IMR-90 (cell line): ENCODE results near the gene PNPLA1. TPM values are rescaled to one million over a fixed set of nuclear protein-coding genes. Genes with fewer than 3 reads are reported as not detected.

Experiments used
- ATAC-seq: fragments of 200-7000 bp; cut with Tn5 transposase; 2 replicates; pipeline ENCODE4 v1.9.1; 2020; ENCODE audit warnings: low read depth, mild to moderate bottlenecking, moderate library complexity
- BruUV-seq: library from RNA; stranded (reverse); fragments of 400-500 nt; replicated peaks from 2 replicates; lab custom pipeline; 2021; lab: Mats Ljungman, UMichigan
- CTCF ChIA-PET: fragments of 300-600 bp; formaldehyde crosslinking; extraction: SDS; loops from one replicate; lab custom pipeline; 2021; ENCODE audit warnings: antibody characterized with exemption; lab: Yijun Ruan, JAX
- POLR2A ChIA-PET: fragments of 300-600 bp; sonication (Branson Sonifier 250); formaldehyde crosslinking; loops from one replicate; lab custom pipeline; 2022; ENCODE audit warnings: antibody characterized with exemption; ENCODE audit not compliant: unreplicated experiment; lab: Charles Lee
- DNase-seq: peaks from one replicate; pipeline ENCODE4 v3.0.0; 2013
- H2AFZ ChIP-seq: replicated peaks from 2 replicates; pipeline ENCODE3; 2013; ENCODE audit warnings: low read length, mild to moderate bottlenecking; ENCODE audit not compliant: poor library complexity
- H2AK5ac ChIP-seq: 2 replicates; pipeline ENCODE4 v1.6.1; 2013; ENCODE audit warnings: low read depth, low read length, inconsistent platforms
- H2AK9ac ChIP-seq: replicated peaks from 2 replicates; pipeline ENCODE3; 2013; ENCODE audit warnings: mild to moderate bottlenecking, low read depth, low read length, moderate library complexity; ENCODE audit not compliant: poor library complexity
- H2BK120ac ChIP-seq: 2 replicates; pipeline ENCODE4 v1.6.1; 2013; ENCODE audit warnings: low read depth, low read length, inconsistent platforms
- H2BK15ac ChIP-seq: 3 replicates; pipeline ENCODE4 v1.6.1; 2013; ENCODE audit warnings: low read depth, low read length, inconsistent platforms
- H2BK20ac ChIP-seq: 2 replicates; pipeline ENCODE4 v1.6.1; 2013; ENCODE audit warnings: low read depth, mild to moderate bottlenecking, inconsistent platforms, low read length, moderate library complexity
- H2BK5ac ChIP-seq: 2 replicates; pipeline ENCODE4 v1.6.1; 2013; ENCODE audit warnings: mild to moderate bottlenecking, low read depth, low read length, inconsistent platforms; ENCODE audit not compliant: poor library complexity, severe bottlenecking
- H3K14ac ChIP-seq: replicated peaks from 2 replicates; pipeline ENCODE4 v1.6.1; 2013; ENCODE audit warnings: low read depth, low read length, inconsistent platforms
- H3K18ac ChIP-seq: 2 replicates; pipeline ENCODE4 v1.6.1; 2013; ENCODE audit warnings: low read depth, low read length, control low read depth
- H3K23ac ChIP-seq: 2 replicates; pipeline ENCODE4 v1.6.1; 2013; ENCODE audit warnings: low read depth, low read length, inconsistent platforms
- H3K27ac ChIP-seq: 2 replicates; pipeline ENCODE4 v1.5.1; 2013; ENCODE audit warnings: mild to moderate bottlenecking, control low read depth, low read length; ENCODE audit not compliant: insufficient read depth
- H3K27me3 ChIP-seq: 2 replicates; pipeline ENCODE4 v1.6.1; 2013; ENCODE audit warnings: low read length; ENCODE audit not compliant: control insufficient read depth, insufficient read depth
- H3K36me3 ChIP-seq: 2 replicates; pipeline ENCODE4 v1.6.1; 2013; ENCODE audit warnings: low read length, mixed read lengths; ENCODE audit not compliant: control insufficient read depth, insufficient read depth
- H3K4ac ChIP-seq: 2 replicates; pipeline ENCODE4 v1.6.1; 2013; ENCODE audit warnings: low read depth, low read length, inconsistent platforms
- H3K4me1 ChIP-seq: 2 replicates; pipeline ENCODE4 v1.6.1; 2013; ENCODE audit warnings: low read length, mixed read lengths; ENCODE audit not compliant: control insufficient read depth, insufficient read depth
- H3K4me2 ChIP-seq: 2 replicates; pipeline ENCODE4 v1.6.1; 2013; ENCODE audit warnings: low read depth, mild to moderate bottlenecking, control low read depth, low read length, moderate library complexity
- H3K4me3 ChIP-seq: 2 replicates; pipeline ENCODE4 v1.5.1; 2013; ENCODE audit warnings: low read depth, mild to moderate bottlenecking, control low read depth, low read length, moderate library complexity; ENCODE audit not compliant: insufficient read depth
- H3K56ac ChIP-seq: 2 replicates; pipeline ENCODE4 v1.6.1; 2013; ENCODE audit warnings: low read length, inconsistent platforms; ENCODE audit not compliant: insufficient read depth; ENCODE audit errors: extremely low read depth
- H3K79me1 ChIP-seq, 2 experiments: 2 replicates each; pipeline ENCODE4 v1.6.1; 2013; ENCODE audit warnings: low read length in 2 of 2, inconsistent platforms in 1 of 2, low read depth in 1 of 2
- H3K9ac ChIP-seq: 2 replicates; pipeline ENCODE4 v1.6.1; 2013; ENCODE audit warnings: low read depth, low read length, control low read depth
- H3K9me1 ChIP-seq: 2 replicates; pipeline ENCODE4 v1.6.1; 2013; ENCODE audit warnings: low read length, inconsistent platforms; ENCODE audit not compliant: insufficient read depth
- H3K9me3 ChIP-seq: 2 replicates; pipeline ENCODE4 v1.6.1; 2013; ENCODE audit warnings: low read length; ENCODE audit not compliant: control insufficient read depth, insufficient read depth
- H4K20me1 ChIP-seq: 2 replicates; pipeline ENCODE4 v1.6.1; 2013; ENCODE audit warnings: low read length, inconsistent platforms; ENCODE audit not compliant: insufficient read depth
- H4K5ac ChIP-seq: 2 replicates; pipeline ENCODE4 v1.6.1; 2013; ENCODE audit warnings: mild to moderate bottlenecking, low read depth, low read length, control low read depth
- H4K8ac ChIP-seq, 2 experiments: 2 replicates each; pipeline ENCODE4 v1.6.1; 2013; ENCODE audit warnings: low read depth in 2 of 2, low read length in 2 of 2, control low read depth in 1 of 2, inconsistent platforms in 1 of 2
- H4K91ac ChIP-seq: 2 replicates; pipeline ENCODE4 v1.6.1; 2013; ENCODE audit warnings: low read depth, low read length, inconsistent platforms; ENCODE audit not compliant: insufficient read depth
- BHLHE40 ChIP-seq: fragments of 150-350 bp; IDR thresholded peaks from 2 replicates; pipeline ENCODE4 v1.6.1; 2016; ENCODE audit warnings: mild to moderate bottlenecking, low read depth, low read length
- CEBPB ChIP-seq: IDR thresholded peaks from 2 replicates; pipeline ENCODE4 v1.6.1; 2012; ENCODE audit warnings: low read depth, low read length, improper control_type of control experiment
- CHD1 ChIP-seq: IDR thresholded peaks from 2 replicates; pipeline ENCODE4 v1.6.1; 2012; ENCODE audit warnings: low read depth, low read length, improper control_type of control experiment
- CTCF ChIP-seq: conservative IDR thresholded peaks from 2 replicates; pipeline ENCODE4 v1.5.1; 2012; ENCODE audit warnings: mild to moderate bottlenecking, low read depth, low read length, improper control_type of control experiment
- ELK1 ChIP-seq: fragments of 150-350 bp; IDR thresholded peaks from 2 replicates; pipeline ENCODE4 v1.6.1; 2016; ENCODE audit warnings: low read depth, mild to moderate bottlenecking, low read length, moderate library complexity, borderline replicate concordance
- FOS ChIP-seq: fragments of 150-350 bp; IDR thresholded peaks from 2 replicates; pipeline ENCODE4 v1.6.1; 2016; ENCODE audit warnings: low read depth, low read length
- MAFK ChIP-seq: IDR thresholded peaks from 2 replicates; pipeline ENCODE4 v1.6.1; 2012; ENCODE audit warnings: low read depth, low read length, improper control_type of control experiment
- MAZ ChIP-seq: IDR thresholded peaks from 2 replicates; pipeline ENCODE4 v1.6.1; 2012; ENCODE audit warnings: low read depth, mild to moderate bottlenecking, low read length, improper control_type of control experiment, moderate library complexity, borderline replicate concordance
- MXI1 ChIP-seq: IDR thresholded peaks from 2 replicates; pipeline ENCODE4 v1.6.1; 2012; ENCODE audit warnings: low read depth, mild to moderate bottlenecking, low read length, moderate library complexity, borderline replicate concordance
- NFE2L2 ChIP-seq: fragments of 150-350 bp; IDR thresholded peaks from 2 replicates; pipeline ENCODE4 v1.6.1; 2016; ENCODE audit warnings: low read depth, mild to moderate bottlenecking, low read length
- POLR2A ChIP-seq: IDR thresholded peaks from 2 replicates; pipeline ENCODE4 v1.6.1; 2012; ENCODE audit warnings: mild to moderate bottlenecking, low read depth, low read length
- RAD21 ChIP-seq: IDR thresholded peaks from 2 replicates; pipeline ENCODE4 v1.6.1; 2012; ENCODE audit warnings: low read length, improper control_type of control experiment
- RCOR1 ChIP-seq: IDR thresholded peaks from 2 replicates; pipeline ENCODE4 v1.6.1; 2012; ENCODE audit warnings: mild to moderate bottlenecking, low read length, improper control_type of control experiment; ENCODE audit not compliant: insufficient replicate concordance
- RFX5 ChIP-seq: IDR thresholded peaks from 2 replicates; pipeline ENCODE4 v1.8.0; 2012; ENCODE audit warnings: low read depth, mild to moderate bottlenecking, low read length, moderate library complexity
- SMC3 ChIP-seq: fragments of 150-350 bp; IDR thresholded peaks from 2 replicates; pipeline ENCODE4 v1.6.1; 2016; ENCODE audit warnings: low read depth, mild to moderate bottlenecking, antibody characterized with exemption, low read length, moderate library complexity
- USF2 ChIP-seq: fragments of 150-350 bp; IDR thresholded peaks from 2 replicates; pipeline ENCODE4 v1.6.1; 2017; ENCODE audit warnings: mild to moderate bottlenecking, antibody characterized with exemption, low read length, low read depth
- WGBS, 2 experiments: methylation state at CpG; one replicate each; pipeline versions ENCODE4 v1.1.5 to v1.1.7; 2013; ENCODE audit warnings: missing lambda C conversion rate in 2 of 2; ENCODE audit not compliant: insufficient read length in 1 of 2; ENCODE audit errors: extremely low coverage in 2 of 2; 5-methylcytosine and 5-hydroxymethylcytosine counted together
- dilution Hi-C: fragments of 300-500 bp; cut with HindIII; formaldehyde crosslinking; loops from one replicate; pipeline ENCODE4 v1.14.3; 2018; ENCODE audit warnings: low sequenced_read_pairs; ENCODE audit not compliant: unreplicated experiment
- in situ Hi-C: fragments of 300-500 bp; cut with MboI; formaldehyde crosslinking; loops from 3 replicates; pipeline ENCODE4 v1.14.3; 2019; ENCODE audit warnings: low sequenced_read_pairs, inconsistent platforms, mixed read lengths
- intact Hi-C: fragments of 100-400 bp; cut with micrococcal nuclease; formaldehyde crosslinking; loops from 2 replicates; pipeline ENCODE4 v1.10.0; 2022
- polyA plus RNA-seq, 3 experiments: library from polyadenylated mRNA; depleted of rRNA; stranded (reverse); fragments of >200 nt; gene quantifications; 2 replicates each; pipeline ENCODE4 v1.2.3, GENCODE V29; 2012; ENCODE audit warnings: low replicate concordance in 1 of 3
- total RNA-seq: library from RNA; depleted of rRNA; stranded (reverse); fragments of >200 nt; gene quantifications from 2 replicates; pipeline ENCODE4 v1.2.3, GENCODE V29; 2012

Gene PNPLA1
- total and polyA plus RNA-seq, 2 of the 4 experiments (the other 2 are of a cell fraction), result not detected

GRCh38 chr6:36312854-36313648 lies 43.2 kb downstream of the PNPLA1 start:
- H3K4me2 ChIP-seq, result no peak overlapping the region
- BruUV-seq, result no TSS peak
- ChIA-PET CTCF (no interaction called here), POLR2A (no interaction called here)
- ATAC-seq (no peak), DNase-seq (no peak)
- no peak overlapping the region for H3K4me3 ChIP-seq
- no peak overlapping the region for H3K4ac ChIP-seq
- H2BK15ac ChIP-seq, result no peak overlapping the region
- H3K27me3 ChIP-seq, result peaks cover 79% of the 10 kb centered on the region
- H2AK5ac ChIP-seq, result no peak overlapping the region
- no peak overlapping the region for H3K9ac ChIP-seq
- in situ Hi-C loops, result no loop called here
- dilution Hi-C loops, result no loop called here
- H3K4me1 ChIP-seq, result no peaks in the 10 kb centered on the region
- intact Hi-C loops, result no loop called here
- H3K18ac ChIP-seq, result no peak overlapping the region
- 50% methylated on average over 1 of the region's 8 CpGs; no CpG with 5 or more reads in 1 of the 2 experiments for WGBS, 2 experiments
- no peak overlapping the region for H2AK9ac ChIP-seq
- no peaks in the 10 kb centered on the region for H3K9me1 ChIP-seq
- no peak overlapping the region for H2AFZ ChIP-seq
- no peak overlapping the region for H4K91ac ChIP-seq
- H2BK120ac ChIP-seq, result no peak overlapping the region
- no peak overlapping the region for H4K8ac ChIP-seq
- H3K14ac ChIP-seq, result no peak overlapping the region
- TF ChIP-seq MXI1 (no peak), CEBPB (no peak), MAZ (no peak), RAD21 (no peak), POLR2A (no peak), BHLHE40 (no peak), MAFK (no peak), ELK1 (no peak), CHD1 (no peak), NFE2L2 (no peak), SMC3 (no peak), RCOR1 (no peak), FOS (no peak), USF2 (no peak), CTCF (no peak), RFX5 (no peak)
- no peaks in the 10 kb centered on the region for H3K79me1 ChIP-seq
- no peak overlapping the region for H4K5ac ChIP-seq
- no peak overlapping the region for H3K27ac ChIP-seq
- no peak overlapping the region for H2BK20ac ChIP-seq
- no peak overlapping the region for H2BK5ac ChIP-seq
- H3K9me3 ChIP-seq, result peaks cover 3% of the 10 kb centered on the region
- H3K23ac ChIP-seq, result no peak overlapping the region
- H3K56ac ChIP-seq, result no peak overlapping the region
- no peaks in the 10 kb centered on the region; the same call in 1 of the 2 replicates for H4K20me1 ChIP-seq
- no peaks in the 10 kb centered on the region for H3K36me3 ChIP-seq
